Suprapubic skin (tissue), 3 donors: ENCODE results near the gene FYN.

ENCODE experiments used
- CTCF ChIP-seq, 2 donors: fragments of 200-600 bp in 1 of 2; fragments of 450-650 bp in 1 of 2; sonication (generic) in 1 of 2; IDR thresholded peaks; one replicate each; pipeline ENCODE4 v1.5.1; 2016 to 2019; ENCODE audit warnings: antibody characterized with exemption in 2 of 2, mild to moderate bottlenecking in 1 of 2, moderate library complexity in 1 of 2
- POLR2A ChIP-seq, 2 donors: fragments of 450-650 bp; IDR thresholded peaks; one replicate each; pipeline ENCODE4 v1.6.1; 2017; ENCODE audit warnings: antibody characterized with exemption in 2 of 2, mild to moderate bottlenecking in 2 of 2, moderate library complexity in 2 of 2

GRCh38 chr6:111727802-111728201, 145.4 kb downstream of the FYN start:
- no peak for TF ChIP-seq POLR2A (IDR thresholded peaks at IDR 0.05)
- TF ChIP-seq CTCF (IDR thresholded peaks at IDR 0.05): peak in 1 of 2 donors; percentile 26
